ENCODE data around the gene PIF1. TPM values are rescaled to one million over a fixed set of nuclear protein-coding genes. Genes with fewer than 3 reads are reported as not detected.

Gene PIF1
- polyA plus RNA-seq, 1 experiment = 6.2 TPM

- peak overlapping the region; percentile 94 for H3K27ac ChIP-seq (ENCODE audit: low read depth, low read length)
- no peak for DNase-seq (ENCODE audit: low read depth, low spot score)
- H3K9me3 ChIP-seq (ENCODE audit: control insufficient read depth, insufficient read depth, low read length) = no peaks in the 10 kb centered on the region
- TF ChIP-seq CTCF (IDR thresholded peaks at IDR 0.05; ENCODE audit: low read depth, low read length) = no peak
- CTCF ChIA-PET = no interaction called here
- no peaks in the 10 kb centered on the region for H3K27me3 ChIP-seq (ENCODE audit: control insufficient read depth, insufficient read depth, low read length)
- POLR2A ChIA-PET = interaction anchor here (0.5 to 2.9 kb wide), 4 partner anchors 11 to 420 kb away, joined by 4 to 18 read pairs (median 7); partner anchors contain the start of gene PLEKHO2
- H3K4me3 ChIP-seq (ENCODE audit: low read depth, low read length) = no peak overlapping the region
Observed at GRCh38 chr15:64855205-64855975, 29.9 kb upstream of the PIF1 start.

GRCh38 chr15:64854526-64854925, 29.1 kb upstream of the PIF1 start:
- Histone ChIP-seq H3K27me3 (ENCODE audit: control insufficient read depth, insufficient read depth, low read length) (no peaks in the 10 kb centered on the region), H3K27ac (ENCODE audit: low read depth, low read length) (peak overlapping the region; percentile 94), H3K9me3 (ENCODE audit: control insufficient read depth, insufficient read depth, low read length) (no peaks in the 10 kb centered on the region), H3K4me3 (ENCODE audit: low read depth, low read length) (no peak overlapping the region)
- no peak for DNase-seq (ENCODE audit: low read depth, low spot score)
- no peak for TF ChIP-seq CTCF (IDR thresholded peaks at IDR 0.05; ENCODE audit: low read depth, low read length)
- ChIA-PET CTCF (no interaction called here), POLR2A (interaction anchor here (2.5 kb wide), 1 partner anchor 13 kb away, joined by 6 read pairs; the partner anchor contains the start of gene PLEKHO2)

DNA sequence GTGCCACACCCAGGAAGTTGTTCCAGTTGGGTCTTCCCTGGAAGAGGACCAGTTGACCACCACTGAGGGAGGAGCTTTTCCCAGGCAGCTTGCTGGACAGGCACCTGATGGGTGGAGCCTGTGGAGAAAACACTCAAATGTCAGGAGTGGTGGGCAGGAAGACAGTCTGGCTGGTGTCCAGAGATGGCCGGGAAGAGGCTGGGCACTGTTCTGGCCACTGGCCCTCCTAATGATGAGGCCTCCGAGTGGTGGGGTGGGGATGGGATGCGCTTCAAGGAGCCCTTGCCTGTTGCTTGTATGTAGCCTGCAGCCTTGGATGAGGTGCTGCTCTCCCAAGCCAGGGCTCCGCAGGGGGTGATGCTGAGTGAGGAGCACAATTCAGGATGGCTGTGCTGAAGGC, 28.6 kb upstream of the PIF1 start:
- no peak for DNase-seq (ENCODE audit: low read depth, low spot score)
- H3K9me3 ChIP-seq (ENCODE audit: control insufficient read depth, insufficient read depth, low read length) = no peaks in the 10 kb centered on the region
- no peak for TF ChIP-seq CTCF (IDR thresholded peaks at IDR 0.05; ENCODE audit: low read depth, low read length)
- H3K27ac ChIP-seq (ENCODE audit: low read depth, low read length) = peak overlapping the region; percentile 65
- ChIA-PET POLR2A (interaction anchor here (2.5 kb wide), 1 partner anchor 13 kb away, joined by 6 read pairs; the partner anchor contains the start of gene PLEKHO2), CTCF (no interaction called here)
- no peak overlapping the region for H3K4me3 ChIP-seq (ENCODE audit: low read depth, low read length)
- H3K27me3 ChIP-seq (ENCODE audit: control insufficient read depth, insufficient read depth, low read length) = no peaks in the 10 kb centered on the region

- DNase-seq (ENCODE audit: low read depth, low spot score) = peak; percentile 84
- Histone ChIP-seq H3K27me3 (ENCODE audit: control insufficient read depth, insufficient read depth, low read length) (no peaks in the 10 kb centered on the region), H3K4me3 (ENCODE audit: low read depth, low read length) (no peak overlapping the region), H3K9me3 (ENCODE audit: control insufficient read depth, insufficient read depth, low read length) (no peaks in the 10 kb centered on the region), H3K27ac (ENCODE audit: low read depth, low read length) (peak overlapping the region; percentile 91)
- TF ChIP-seq CTCF (IDR thresholded peaks at IDR 0.05; ENCODE audit: low read depth, low read length) = no peak
- POLR2A ChIA-PET = interaction anchor here (0.8 to 1.8 kb wide), 11 partner anchors 9 to 218 kb away, joined by 3 to 18 read pairs (median 4); partner anchors contain the start of genes PIF1 and SPG21
- CTCF ChIA-PET = interaction anchor here (0.8 kb wide), 1 partner anchor 16 kb away, joined by 5 read pairs; no protein-coding TSS in a partner anchor
Observed at GRCh38 chr15:64851503-64851840, 26.0 kb upstream of the PIF1 start.
